Measurements from ENCODE around the gene MSRB3. TPM values are rescaled to one million over a fixed set of nuclear protein-coding genes. Genes with fewer than 3 reads are reported as not detected.
"Not testable (repeated sequence)": the region's sequence is repeated elsewhere in the genome, so short reads cannot be mapped to it uniquely, and the experiment has no call there.

Gene MSRB3
- total and polyA plus RNA-seq, 12 donors = 44.7 to 169 (median 119) TPM

DNA sequence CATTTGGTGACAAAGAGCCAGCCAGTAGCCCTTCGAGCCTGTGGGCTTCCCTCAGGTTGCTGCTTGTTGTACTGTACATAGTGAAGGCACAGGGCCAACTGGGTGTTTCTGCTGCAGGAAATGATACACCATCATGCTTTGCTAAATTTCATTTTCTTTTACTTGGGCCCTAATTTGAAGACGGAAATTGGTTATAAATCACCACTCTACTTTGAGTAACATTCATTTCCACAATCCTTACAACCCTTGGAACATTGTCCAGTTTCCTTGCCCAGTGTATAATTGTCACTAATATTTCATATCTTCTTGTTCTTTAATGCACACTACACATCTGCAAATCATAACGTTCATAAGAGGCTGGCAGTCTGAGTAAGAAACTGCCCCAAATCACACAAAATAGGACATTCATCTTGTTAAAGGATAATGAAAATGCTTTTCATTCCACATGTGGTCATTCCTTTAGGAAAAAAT is 30.2 kb downstream of the MSRB3 start:
- Histone ChIP-seq H3K27me3 (no peaks in the 10 kb centered on the region), H3K36me3 (peaks cover 0 to 27% (median 0%) of the 10 kb centered on the region in 9 donors), H3K4me1 (peaks cover 0 to 46% (median 32%) of the 10 kb centered on the region in 9 donors), H3K27ac (peak overlapping the region in 3 of 10 donors; percentile 17 to 49 (median 27)), H3K9me3 (no peaks in the 10 kb centered on the region), H3K4me3 (no peak overlapping the region)
- TF ChIP-seq, protein P1, sequence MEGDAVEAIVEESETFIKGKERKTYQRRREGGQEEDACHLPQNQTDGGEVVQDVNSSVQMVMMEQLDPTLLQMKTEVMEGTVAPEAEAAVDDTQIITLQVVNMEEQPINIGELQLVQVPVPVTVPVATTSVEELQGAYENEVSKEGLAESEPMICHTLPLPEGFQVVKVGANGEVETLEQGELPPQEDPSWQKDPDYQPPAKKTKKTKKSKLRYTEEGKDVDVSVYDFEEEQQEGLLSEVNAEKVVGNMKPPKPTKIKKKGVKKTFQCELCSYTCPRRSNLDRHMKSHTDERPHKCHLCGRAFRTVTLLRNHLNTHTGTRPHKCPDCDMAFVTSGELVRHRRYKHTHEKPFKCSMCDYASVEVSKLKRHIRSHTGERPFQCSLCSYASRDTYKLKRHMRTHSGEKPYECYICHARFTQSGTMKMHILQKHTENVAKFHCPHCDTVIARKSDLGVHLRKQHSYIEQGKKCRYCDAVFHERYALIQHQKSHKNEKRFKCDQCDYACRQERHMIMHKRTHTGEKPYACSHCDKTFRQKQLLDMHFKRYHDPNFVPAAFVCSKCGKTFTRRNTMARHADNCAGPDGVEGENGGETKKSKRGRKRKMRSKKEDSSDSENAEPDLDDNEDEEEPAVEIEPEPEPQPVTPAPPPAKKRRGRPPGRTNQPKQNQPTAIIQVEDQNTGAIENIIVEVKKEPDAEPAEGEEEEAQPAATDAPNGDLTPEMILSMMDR (IDR thresholded peaks at IDR 0.05) = no peak
- ATAC-seq = peak in 2 of 8 donors; percentile 22 to 43
- no peak for DNase-seq
- intact Hi-C loops (cut with DNase I) = loop anchor here in 2 of 10 donors (1.0 to 10.0 kb wide), 2 partner anchors 19 to 776 kb away; no protein-coding TSS in a partner anchor
- 38 to 45% methylated on average over 3 of the region's 3 CpGs for WGBS, 2 donors

DNA sequence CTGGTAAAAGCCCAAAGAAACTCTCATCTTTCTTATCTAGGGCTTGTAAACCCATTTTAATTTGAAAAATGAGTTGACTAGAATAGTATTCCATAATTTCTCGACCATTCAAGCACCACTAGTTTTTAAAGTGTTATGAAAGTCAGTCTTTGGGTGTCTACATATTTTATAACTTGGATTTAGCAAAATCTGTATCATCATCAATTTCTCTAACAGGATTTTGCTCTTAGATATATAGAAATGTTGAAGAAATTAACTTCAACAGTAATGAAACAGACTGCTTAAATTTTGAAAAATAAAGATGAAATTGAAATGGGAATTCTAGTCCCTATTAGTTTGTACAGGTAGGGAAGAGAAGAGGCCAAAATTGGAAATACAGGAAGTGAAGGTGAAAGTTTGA is 32.8 kb downstream of the MSRB3 start:
- no peak overlapping the region for H3K4me3 ChIP-seq
- DNase-seq (no peak), ATAC-seq (no peak)
- H3K9me3 ChIP-seq = no peaks in the 10 kb centered on the region
- intact Hi-C loops (cut with DNase I) = loop anchor here in 1 of 10 donors (10.0 kb wide), 2 partner anchors 364 to 794 kb away; no protein-coding TSS in a partner anchor
- H3K4me1 ChIP-seq = peaks cover 0 to 31% (median 26%) of the 10 kb centered on the region in 9 donors
- H3K36me3 ChIP-seq = peaks cover 0 to 27% (median 0%) of the 10 kb centered on the region in 9 donors
- no peaks in the 10 kb centered on the region for H3K27me3 ChIP-seq
- H3K27ac ChIP-seq = no peak overlapping the region
- WGBS, 2 donors = 91% methylated on average over 1 of the region's 1 CpG
- TF ChIP-seq, protein P1 (IDR thresholded peaks at IDR 0.05) = no peak

DNA sequence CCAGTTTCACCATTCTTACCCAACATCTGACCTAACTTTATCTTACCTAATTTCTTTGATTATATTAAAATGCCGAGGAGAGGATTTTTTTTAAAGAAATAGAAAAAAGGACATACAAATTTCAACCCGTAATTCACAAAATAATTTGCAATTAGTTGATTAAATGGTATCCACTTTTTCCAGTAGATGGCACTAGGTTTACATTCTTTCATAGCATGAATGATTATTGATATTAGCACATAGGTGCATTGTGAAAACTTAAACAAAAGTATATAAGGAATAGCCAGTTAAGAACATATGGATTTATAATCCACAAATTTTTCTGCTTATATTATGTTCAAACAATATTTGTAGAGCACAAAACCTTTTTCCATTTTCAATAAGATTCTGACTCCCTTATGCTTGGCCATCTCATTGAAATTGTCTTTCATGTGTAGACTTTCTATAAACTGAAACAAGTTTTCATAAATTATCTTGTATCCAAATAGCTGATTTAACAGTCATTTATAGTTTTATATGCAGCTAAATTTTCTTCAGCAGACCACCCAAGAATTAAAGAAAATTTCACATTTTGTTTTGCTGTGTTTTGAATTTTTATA is 35.3 kb downstream of the MSRB3 start:
- H3K36me3 ChIP-seq = peaks cover 0 to 22% (median 0%) of the 10 kb centered on the region in 9 donors
- H3K9me3 ChIP-seq = no peaks in the 10 kb centered on the region
- no peak overlapping the region for H3K4me3 ChIP-seq
- ATAC-seq (no peak), DNase-seq (no peak)
- 47 to 56% methylated on average over 2 of the region's 2 CpGs for WGBS, 2 donors
- intact Hi-C loops (cut with DNase I) = loop anchor here in 1 of 10 donors (10.0 kb wide), 2 partner anchors 361 to 791 kb away; no protein-coding TSS in a partner anchor
- no peak overlapping the region for H3K27ac ChIP-seq
- TF ChIP-seq, protein P1 (IDR thresholded peaks at IDR 0.05) = peak in 7 of 9 donors; percentile 35 to 62 (median 48)
- peaks cover 0 to 5% (median 2%) of the 10 kb centered on the region in 9 donors for H3K4me1 ChIP-seq
- no peaks in the 10 kb centered on the region for H3K27me3 ChIP-seq

DNA sequence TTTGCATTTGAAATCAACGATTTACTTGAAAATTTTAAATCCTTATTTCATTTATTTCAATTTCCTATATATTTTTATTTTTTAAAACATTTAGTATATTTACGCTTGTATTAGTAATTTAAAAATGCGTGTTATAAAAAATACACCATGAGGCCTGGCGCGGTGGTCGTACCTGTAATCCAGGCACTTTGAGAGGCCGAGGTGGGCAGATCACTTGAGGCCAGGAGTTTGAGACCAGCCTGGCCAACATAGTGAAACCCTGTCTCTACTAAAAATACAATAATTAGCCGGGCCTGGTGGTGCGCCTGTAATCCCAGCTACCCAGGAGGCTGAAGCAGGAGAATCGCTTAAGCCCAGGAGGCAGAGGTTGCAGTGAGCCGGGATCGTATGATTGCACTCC is 36.8 kb downstream of the MSRB3 start:
- not testable (repeated sequence) for ATAC-seq, DNase-seq, H3K4me3 ChIP-seq, H3K9me3 ChIP-seq, H3K27me3 ChIP-seq, H3K27ac ChIP-seq
- intact Hi-C loops (cut with DNase I) = loop anchor here in 1 of 10 donors (10.0 kb wide), 2 partner anchors 360 to 790 kb away; no protein-coding TSS in a partner anchor
- 95 to 98% methylated on average over 12 of the region's 12 CpGs for WGBS, 2 donors
- H3K4me1 ChIP-seq = peaks cover 0 to 12% (median 0%) of the 10 kb centered on the region in 9 donors
- peaks cover 0 to 11% (median 0%) of the 10 kb centered on the region in 9 donors for H3K36me3 ChIP-seq
